RWPE2 (cell line): ENCODE data around the gene GPR55.

Source experiments
- ATAC-seq: fragments of 200-7000 bp; cut with Tn5 transposase; 3 replicates; pipeline ENCODE4 v1.9.1; 2021; ENCODE audit warnings: low read depth
- DNase-seq: peaks from one replicate; pipeline ENCODE4 v3.0.0-alpha.2; 2020; ENCODE audit warnings: low spot score
- H3K27ac ChIP-seq: fragments of 450-650 bp; 2 replicates; pipeline ENCODE4 v1.5.1; 2017; ENCODE audit warnings: mild to moderate bottlenecking; ENCODE audit not compliant: poor library complexity, severe bottlenecking
- H3K27me3 ChIP-seq: fragments of 250-450 bp; sonication (Bioruptor Pico); 2 replicates; pipeline ENCODE4 v1.5.1; 2021; ENCODE audit warnings: mild to moderate bottlenecking, moderate library complexity; ENCODE audit not compliant: insufficient read depth, poor library complexity, severe bottlenecking
- H3K36me3 ChIP-seq: fragments of 250-450 bp; sonication (Bioruptor Pico); 2 replicates; pipeline ENCODE4 v1.5.1; 2020; ENCODE audit warnings: low read depth, mild to moderate bottlenecking, moderate library complexity
- H3K4me1 ChIP-seq: fragments of 250-450 bp; sonication (Bioruptor Pico); 2 replicates; pipeline ENCODE4 v1.5.1; 2021; ENCODE audit warnings: mild to moderate bottlenecking, moderate library complexity; ENCODE audit not compliant: insufficient read depth, poor library complexity, severe bottlenecking
- H3K4me3 ChIP-seq: fragments of 250-450 bp; sonication (Bioruptor Pico); 2 replicates; pipeline ENCODE4 v1.5.1; 2021; ENCODE audit warnings: mild to moderate bottlenecking, moderate library complexity; ENCODE audit not compliant: severe bottlenecking
- H3K9me3 ChIP-seq: fragments of 250-450 bp; sonication (Bioruptor Pico); 2 replicates; pipeline ENCODE4 v1.5.1; 2021; ENCODE audit warnings: mild to moderate bottlenecking, moderate library complexity; ENCODE audit not compliant: severe bottlenecking
- CTCF ChIP-seq: fragments of 450-650 bp; IDR thresholded peaks from one replicate; pipeline ENCODE4 v1.5.1; 2017; ENCODE audit warnings: mild to moderate bottlenecking, moderate library complexity; ENCODE audit not compliant: poor library complexity, severe bottlenecking

The GPR55 gene

DNA sequence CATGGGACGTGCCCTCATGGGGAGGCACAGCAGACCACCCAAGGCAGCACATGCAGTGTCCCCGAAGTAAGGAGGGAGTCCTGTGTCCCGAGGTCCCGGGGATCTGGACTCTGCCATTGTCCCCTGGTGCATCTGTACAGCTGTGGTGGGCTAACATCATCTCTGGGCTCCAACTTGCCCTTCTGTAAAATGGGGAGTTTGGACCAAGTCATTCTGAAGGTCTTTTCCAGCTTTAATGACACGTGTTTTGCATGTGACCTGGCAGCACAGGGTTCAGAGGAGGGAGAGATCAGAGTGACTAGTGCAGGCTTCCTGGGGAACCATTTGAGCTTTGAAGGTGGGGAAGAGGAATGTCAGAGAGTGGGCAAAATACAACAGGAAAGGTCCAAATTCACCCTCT lies 38.8 kb downstream of the GPR55 start:
- no peak for DNase-seq
- Histone ChIP-seq H3K4me3 (no peak overlapping the region), H3K27ac (no peak overlapping the region), H3K36me3 (no peaks in the 10 kb centered on the region), H3K27me3 (no peaks in the 10 kb centered on the region), H3K9me3 (no peaks in the 10 kb centered on the region), H3K4me1 (no peaks in the 10 kb centered on the region)
- no peak for TF ChIP-seq CTCF
- no peak for ATAC-seq

GRCh38 chr2:230885463-230886130 lies 39.4 kb downstream of the GPR55 start:
- H3K4me3 ChIP-seq, result no peak overlapping the region
- H3K27ac ChIP-seq, result no peak overlapping the region
- DNase-seq, result no peak
- no peaks in the 10 kb centered on the region for H3K4me1 ChIP-seq
- no peaks in the 10 kb centered on the region for H3K36me3 ChIP-seq
- H3K27me3 ChIP-seq, result no peaks in the 10 kb centered on the region
- H3K9me3 ChIP-seq, result no peaks in the 10 kb centered on the region
- no peak for ATAC-seq
- no peak for TF ChIP-seq CTCF

DNA sequence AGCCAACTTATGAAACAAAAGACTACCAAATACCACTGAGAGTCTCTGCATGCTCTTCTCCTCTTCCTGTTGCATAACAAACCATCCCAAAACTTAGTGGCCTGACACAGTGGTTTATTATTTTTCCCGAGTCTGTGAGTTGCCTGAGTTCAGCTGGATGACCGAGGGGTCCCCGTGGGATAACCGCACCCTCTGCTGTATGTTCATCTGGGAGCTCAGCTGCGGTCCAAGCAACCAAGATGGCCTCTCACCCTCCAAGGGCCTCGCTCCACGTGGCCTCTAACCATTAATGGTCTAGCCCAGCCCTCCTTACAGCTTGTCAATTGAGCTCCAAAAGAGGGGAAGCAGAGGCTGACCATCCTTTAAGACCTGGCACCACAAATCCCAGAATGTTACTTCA lies 43.2 kb downstream of the GPR55 start:
- Histone ChIP-seq H3K4me3 (no peak overlapping the region), H3K27me3 (no peaks in the 10 kb centered on the region), H3K27ac (no peak overlapping the region), H3K4me1 (no peaks in the 10 kb centered on the region), H3K36me3 (no peaks in the 10 kb centered on the region), H3K9me3 (no peaks in the 10 kb centered on the region)
- TF ChIP-seq CTCF, result no peak
- ATAC-seq (no peak), DNase-seq (peak; percentile 32)

- ATAC-seq, result no peak
- H3K9me3 ChIP-seq, result no peaks in the 10 kb centered on the region
- H3K4me3 ChIP-seq, result no peak overlapping the region
- H3K27me3 ChIP-seq, result no peaks in the 10 kb centered on the region
- no peaks in the 10 kb centered on the region; the same call in 1 of the 2 replicates for H3K36me3 ChIP-seq
- no peak for DNase-seq
- no peak for TF ChIP-seq CTCF
- no peak overlapping the region for H3K27ac ChIP-seq
- no peaks in the 10 kb centered on the region for H3K4me1 ChIP-seq
These were observed 45.2 kb downstream of the GPR55 start for GRCh38 chr2:230879891-230880290.

- H3K4me1 ChIP-seq, result no peaks in the 10 kb centered on the region
- H3K27ac ChIP-seq, result no peak overlapping the region
- no peak for TF ChIP-seq CTCF
- H3K27me3 ChIP-seq, result no peaks in the 10 kb centered on the region
- H3K9me3 ChIP-seq, result no peaks in the 10 kb centered on the region
- H3K36me3 ChIP-seq, result no peaks in the 10 kb centered on the region; the same call in 1 of the 2 replicates
- ATAC-seq (peak; percentile 27; the same call in 1 of the 3 replicates), DNase-seq (no peak)
- no peak overlapping the region for H3K4me3 ChIP-seq
These were observed 45.7 kb downstream of the GPR55 start for GRCh38 chr2:230879271-230879882.
